ENCODE measurements around the gene CLDN10. TPM values are rescaled to one million over a fixed set of nuclear protein-coding genes. Genes with fewer than 3 reads are reported as not detected.

Gene CLDN10
- total RNA-seq, 1 donor from 2014 or later: 4.0 TPM

- no peak overlapping the region for H3K4me3 ChIP-seq (ENCODE audit: low read depth, low read length)
- no peaks in the 10 kb centered on the region for H3K27me3 ChIP-seq (ENCODE audit: control insufficient read depth, insufficient read depth, low read length)
- peaks cover 4% of the 10 kb centered on the region for H3K36me3 ChIP-seq (ENCODE audit: control insufficient read depth, insufficient read depth, low read length)
- DNase-seq (ENCODE audit: low read depth): peak; percentile 54
- TF ChIP-seq CTCF (IDR thresholded peaks at IDR 0.05; ENCODE audit: insufficient read depth, low read length, poor library complexity, severe bottlenecking): no peak
Observed at GRCh38 chr13:95607366-95607765, 54.8 kb downstream of the CLDN10 start.

GRCh38 chr13:95608640-95609323 is 56.3 kb downstream of the CLDN10 start:
- Histone ChIP-seq H3K4me3 (ENCODE audit: low read depth, low read length) (no peak overlapping the region), H3K27me3 (ENCODE audit: control insufficient read depth, insufficient read depth, low read length) (no peaks in the 10 kb centered on the region), H3K36me3 (ENCODE audit: control insufficient read depth, insufficient read depth, low read length) (peaks cover 3% of the 10 kb centered on the region)
- TF ChIP-seq CTCF (IDR thresholded peaks at IDR 0.05; ENCODE audit: insufficient read depth, low read length, poor library complexity, severe bottlenecking): no peak
- DNase-seq (ENCODE audit: low read depth): no peak

- peaks cover 4% of the 10 kb centered on the region for H3K36me3 ChIP-seq (ENCODE audit: control insufficient read depth, insufficient read depth, low read length)
Observed at GRCh38 chr13:95614641-95615245, 62.2 kb downstream of the CLDN10 start.

GRCh38 chr13:95615539-95615938 is 63.0 kb downstream of the CLDN10 start:
- DNase-seq (ENCODE audit: low read depth): no peak
- no peaks in the 10 kb centered on the region for H3K27me3 ChIP-seq (ENCODE audit: control insufficient read depth, insufficient read depth, low read length)
- TF ChIP-seq CTCF (IDR thresholded peaks at IDR 0.05; ENCODE audit: insufficient read depth, low read length, poor library complexity, severe bottlenecking): no peak

More at GRCh38 chr13:95614641-95615245, 62.2 kb downstream of the CLDN10 start:
- TF ChIP-seq CTCF (IDR thresholded peaks at IDR 0.05; ENCODE audit: insufficient read depth, low read length, poor library complexity, severe bottlenecking): no peak
- H3K4me3 ChIP-seq (ENCODE audit: low read depth, low read length): no peak overlapping the region
- no peaks in the 10 kb centered on the region for H3K27me3 ChIP-seq (ENCODE audit: control insufficient read depth, insufficient read depth, low read length)
- DNase-seq (ENCODE audit: low read depth): no peak

GRCh38 chr13:95620030-95620824 is 67.7 kb downstream of the CLDN10 start:
- Histone ChIP-seq H3K36me3 (ENCODE audit: control insufficient read depth, insufficient read depth, low read length) (peaks cover 6% of the 10 kb centered on the region), H3K4me3 (ENCODE audit: low read depth, low read length) (no peak overlapping the region), H3K27me3 (ENCODE audit: control insufficient read depth, insufficient read depth, low read length) (no peaks in the 10 kb centered on the region)
- TF ChIP-seq CTCF (IDR thresholded peaks at IDR 0.05; ENCODE audit: insufficient read depth, low read length, poor library complexity, severe bottlenecking): no peak
- no peak for DNase-seq (ENCODE audit: low read depth)

More at GRCh38 chr13:95615539-95615938, 63.0 kb downstream of the CLDN10 start:
- H3K4me3 ChIP-seq (ENCODE audit: low read depth, low read length): no peak overlapping the region
- peaks cover 4% of the 10 kb centered on the region for H3K36me3 ChIP-seq (ENCODE audit: control insufficient read depth, insufficient read depth, low read length)

Data from kidney epithelial cell (primary cell).